Mucosa of descending colon (tissue), 3 donors: ENCODE data around the gene ZC3H13. TPM values are rescaled to one million over a fixed set of nuclear protein-coding genes. Genes with fewer than 3 reads are reported as not detected.

Experiments
- ATAC-seq: fragments of 200-7000 bp; cut with Tn5 transposase; one replicate; pipeline ENCODE4 v1.9.1; 2020; ENCODE audit warnings: mild to moderate bottlenecking, moderate library complexity
- DNase-seq, 3 donors: peaks; one replicate each; pipeline ENCODE4 v3.0.0-alpha.2; 2020
- H3K36me3 ChIP-seq: fragments of 200-600 bp; one replicate; pipeline ENCODE4 v1.8.0; 2021; ENCODE audit warnings: low read depth, mild to moderate bottlenecking
- H3K4me1 ChIP-seq: fragments of 200-600 bp; one replicate; pipeline ENCODE4 v1.8.0; 2021; ENCODE audit warnings: low read depth, mild to moderate bottlenecking
- H3K4me3 ChIP-seq: fragments of 200-600 bp; one replicate; pipeline ENCODE4 v1.8.0; 2021; ENCODE audit warnings: mild to moderate bottlenecking
- H3K9me3 ChIP-seq: fragments of 200-600 bp; one replicate; pipeline ENCODE4 v1.8.0; 2021; ENCODE audit warnings: mild to moderate bottlenecking
- intact Hi-C, 2 donors: fragments of 100-400 bp; cut with DNase I in 1 of 2; cut with micrococcal nuclease in 1 of 2; formaldehyde crosslinking; loops; one replicate each; pipeline versions ENCODE4 v1.11.0 to v1.11.1; 2022; cut with DNase I, micrococcal nuclease
- long read RNA-seq, 2 donors: library from polyadenylated mRNA; unstranded; transcript quantifications; one replicate each; pipeline ENCODE4 v2.0.0, GENCODE V29; 2019 to 2021
- total RNA-seq, 3 donors: library from RNA; stranded (reverse); fragmentation: NEBNext Ultra II Directional in 2 of 3; extraction: Animal tissue kit (Norgen Biotek cat#: 25700) in 2 of 3; gene quantifications; one replicate each; pipeline versions ENCODE4 v1.2.1 to v1.2.4, GENCODE V29; 2021 to 2023
- TF ChIP-seq, protein P1 (sequence below): fragments of 200-600 bp; IDR thresholded peaks from one replicate; pipeline ENCODE4 v1.8.0; 2022; ENCODE audit warnings: antibody characterized with exemption, mild to moderate bottlenecking
- donor health status: DM: no; HTN: no; CAD: no; lungs with moderate emphysema.
- donor health status: DM: no; HTN: no; CAD: no.
- donor health status: DM: no; HTN: yes; CAD: no.

ZC3H13 gene, protein sequence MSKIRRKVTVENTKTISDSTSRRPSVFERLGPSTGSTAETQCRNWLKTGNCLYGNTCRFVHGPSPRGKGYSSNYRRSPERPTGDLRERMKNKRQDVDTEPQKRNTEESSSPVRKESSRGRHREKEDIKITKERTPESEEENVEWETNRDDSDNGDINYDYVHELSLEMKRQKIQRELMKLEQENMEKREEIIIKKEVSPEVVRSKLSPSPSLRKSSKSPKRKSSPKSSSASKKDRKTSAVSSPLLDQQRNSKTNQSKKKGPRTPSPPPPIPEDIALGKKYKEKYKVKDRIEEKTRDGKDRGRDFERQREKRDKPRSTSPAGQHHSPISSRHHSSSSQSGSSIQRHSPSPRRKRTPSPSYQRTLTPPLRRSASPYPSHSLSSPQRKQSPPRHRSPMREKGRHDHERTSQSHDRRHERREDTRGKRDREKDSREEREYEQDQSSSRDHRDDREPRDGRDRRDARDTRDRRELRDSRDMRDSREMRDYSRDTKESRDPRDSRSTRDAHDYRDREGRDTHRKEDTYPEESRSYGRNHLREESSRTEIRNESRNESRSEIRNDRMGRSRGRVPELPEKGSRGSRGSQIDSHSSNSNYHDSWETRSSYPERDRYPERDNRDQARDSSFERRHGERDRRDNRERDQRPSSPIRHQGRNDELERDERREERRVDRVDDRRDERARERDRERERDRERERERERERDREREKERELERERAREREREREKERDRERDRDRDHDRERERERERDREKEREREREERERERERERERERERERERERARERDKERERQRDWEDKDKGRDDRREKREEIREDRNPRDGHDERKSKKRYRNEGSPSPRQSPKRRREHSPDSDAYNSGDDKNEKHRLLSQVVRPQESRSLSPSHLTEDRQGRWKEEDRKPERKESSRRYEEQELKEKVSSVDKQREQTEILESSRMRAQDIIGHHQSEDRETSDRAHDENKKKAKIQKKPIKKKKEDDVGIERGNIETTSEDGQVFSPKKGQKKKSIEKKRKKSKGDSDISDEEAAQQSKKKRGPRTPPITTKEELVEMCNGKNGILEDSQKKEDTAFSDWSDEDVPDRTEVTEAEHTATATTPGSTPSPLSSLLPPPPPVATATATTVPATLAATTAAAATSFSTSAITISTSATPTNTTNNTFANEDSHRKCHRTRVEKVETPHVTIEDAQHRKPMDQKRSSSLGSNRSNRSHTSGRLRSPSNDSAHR (N-terminal part only)
- total RNA-seq: 10 to 100 TPM; 26.6 to 70.9 (median 29.5) TPM
- long read RNA-seq, donor 1, partial matches to known transcripts: 3 of 13 reads
- long read RNA-seq, donor 1, other reads (novel, unspliced or antisense): 10 of 13 reads
- long read RNA-seq, donor 2, partial matches to known transcripts: 18 of 25 reads
- long read RNA-seq, donor 2, other reads (novel, unspliced or antisense): 7 of 25 reads

DNA sequence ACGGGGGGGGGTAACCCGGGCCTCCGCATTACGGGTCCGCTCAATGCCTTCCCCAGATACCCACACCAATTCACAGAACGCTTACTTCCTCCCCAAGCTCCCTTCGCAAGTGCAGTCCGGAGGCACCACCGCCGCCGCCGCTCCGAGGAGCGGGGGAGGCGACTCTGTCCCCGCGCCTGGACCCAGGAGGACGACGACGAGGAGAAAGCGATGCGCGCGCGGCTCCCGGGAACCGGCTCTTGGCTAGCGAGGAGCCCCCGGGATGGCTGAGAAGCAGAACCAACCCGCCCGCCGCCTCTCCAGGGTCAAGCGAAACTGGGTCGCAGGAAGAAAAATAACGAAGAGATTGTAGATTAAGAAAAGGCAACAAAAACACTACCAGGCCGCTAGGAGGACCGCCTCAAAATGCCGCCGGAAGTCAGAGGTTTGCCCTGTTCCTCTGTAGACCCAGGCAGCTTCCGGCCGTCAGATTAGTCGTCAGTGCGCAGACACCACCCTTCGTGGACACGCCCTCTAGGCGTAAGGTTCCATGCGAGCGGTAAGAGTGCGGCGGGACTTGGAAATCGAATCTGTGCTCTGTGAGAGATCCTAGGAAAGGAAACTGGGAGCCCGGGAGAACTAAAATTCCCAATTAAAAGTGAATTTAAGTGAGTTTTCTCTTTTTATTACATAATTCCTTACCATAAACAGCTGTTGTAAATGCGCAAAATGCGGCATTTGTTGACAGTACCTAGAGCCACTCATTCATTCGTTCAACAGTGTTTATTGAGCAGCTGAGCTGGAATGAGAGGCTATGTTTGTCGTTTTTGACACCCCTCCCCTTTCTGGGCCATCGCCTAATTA, at the start of gene ZC3H13:
ZC3H13 (minus strand) TSS at position 428 of the 843 bp plus-strand sequence. CDS start 7,239 bp downstream, outside the sequence.
- Histone ChIP-seq H3K36me3 (no peaks in the 10 kb centered on the region), H3K4me1 (peaks cover 20% of the 10 kb centered on the region), H3K9me3 (no peaks in the 10 kb centered on the region), H3K4me3 (peak within 1 kb of the TSS; percentile 76)
- intact Hi-C loops: no loop called here
- ATAC-seq (peak; percentile 100), DNase-seq (peak; percentile 92 to 97 (median 95))
- TF ChIP-seq, protein P1, sequence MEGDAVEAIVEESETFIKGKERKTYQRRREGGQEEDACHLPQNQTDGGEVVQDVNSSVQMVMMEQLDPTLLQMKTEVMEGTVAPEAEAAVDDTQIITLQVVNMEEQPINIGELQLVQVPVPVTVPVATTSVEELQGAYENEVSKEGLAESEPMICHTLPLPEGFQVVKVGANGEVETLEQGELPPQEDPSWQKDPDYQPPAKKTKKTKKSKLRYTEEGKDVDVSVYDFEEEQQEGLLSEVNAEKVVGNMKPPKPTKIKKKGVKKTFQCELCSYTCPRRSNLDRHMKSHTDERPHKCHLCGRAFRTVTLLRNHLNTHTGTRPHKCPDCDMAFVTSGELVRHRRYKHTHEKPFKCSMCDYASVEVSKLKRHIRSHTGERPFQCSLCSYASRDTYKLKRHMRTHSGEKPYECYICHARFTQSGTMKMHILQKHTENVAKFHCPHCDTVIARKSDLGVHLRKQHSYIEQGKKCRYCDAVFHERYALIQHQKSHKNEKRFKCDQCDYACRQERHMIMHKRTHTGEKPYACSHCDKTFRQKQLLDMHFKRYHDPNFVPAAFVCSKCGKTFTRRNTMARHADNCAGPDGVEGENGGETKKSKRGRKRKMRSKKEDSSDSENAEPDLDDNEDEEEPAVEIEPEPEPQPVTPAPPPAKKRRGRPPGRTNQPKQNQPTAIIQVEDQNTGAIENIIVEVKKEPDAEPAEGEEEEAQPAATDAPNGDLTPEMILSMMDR: no peak

DNA sequence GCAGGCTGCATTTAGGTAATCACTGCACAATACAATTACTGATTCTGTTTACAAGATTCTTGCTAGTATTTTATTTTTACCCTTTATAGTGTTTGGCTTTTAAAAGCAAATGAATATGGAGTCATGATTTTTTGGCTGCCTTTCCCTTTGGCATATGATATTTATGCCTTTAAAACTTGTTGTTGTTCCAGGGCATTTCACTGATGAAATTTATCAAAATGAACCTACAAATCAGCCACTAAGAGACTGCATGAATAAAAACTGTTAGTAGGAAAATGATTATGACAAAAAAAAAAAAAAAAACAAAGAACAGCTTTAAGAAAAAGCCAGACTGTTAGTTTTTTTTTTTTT, 49.7 kb upstream of the ZC3H13 start:
- ATAC-seq (no peak), DNase-seq (no peak)
- TF ChIP-seq, protein P1: no peak
- H3K4me3 ChIP-seq: no peak overlapping the region
- no peaks in the 10 kb centered on the region for H3K36me3 ChIP-seq
- no peaks in the 10 kb centered on the region for H3K4me1 ChIP-seq
- intact Hi-C loops: no loop called here
- no peaks in the 10 kb centered on the region for H3K9me3 ChIP-seq

DNA sequence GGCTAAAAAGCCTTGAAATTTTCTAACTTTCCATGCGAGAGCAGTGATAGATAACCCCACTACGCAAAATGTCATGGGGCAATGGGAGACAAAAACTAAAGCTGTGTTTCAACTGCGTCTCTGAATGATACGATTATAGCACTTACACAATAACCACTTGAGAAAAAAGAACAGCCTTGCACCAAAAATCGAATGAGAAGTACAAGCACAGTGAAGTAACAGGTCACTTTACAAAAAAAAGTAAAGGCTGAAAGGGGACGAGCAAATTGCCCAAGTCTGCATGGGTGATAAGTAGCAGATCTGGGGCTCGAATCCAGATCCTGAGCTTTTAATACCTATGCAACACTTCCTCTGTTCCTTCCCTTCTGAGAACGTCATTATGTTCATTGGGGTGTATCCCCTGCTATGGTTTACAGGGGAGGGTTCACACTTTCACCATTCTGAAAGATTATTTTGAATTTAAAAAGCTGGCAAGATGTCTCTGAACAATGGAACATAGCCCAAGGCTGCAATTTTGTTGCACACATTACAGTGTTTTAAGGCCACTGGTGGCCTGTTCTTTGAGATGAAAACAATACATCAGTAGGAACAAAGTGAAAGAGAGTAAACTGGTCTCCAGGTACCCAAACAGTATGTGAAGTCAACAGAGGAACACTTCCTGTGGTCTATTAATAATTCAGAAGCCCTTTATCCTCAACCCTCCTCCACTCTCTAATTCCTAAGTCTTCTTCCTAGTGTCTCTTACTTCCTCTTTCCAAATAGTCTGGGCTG, 49.1 kb upstream of the ZC3H13 start:
- no peaks in the 10 kb centered on the region for H3K9me3 ChIP-seq
- intact Hi-C loops: no loop called here
- no peak overlapping the region for H3K4me3 ChIP-seq
- H3K36me3 ChIP-seq: no peaks in the 10 kb centered on the region
- ATAC-seq (no peak), DNase-seq (no peak)
- TF ChIP-seq, protein P1: no peak
- no peaks in the 10 kb centered on the region for H3K4me1 ChIP-seq

DNA sequence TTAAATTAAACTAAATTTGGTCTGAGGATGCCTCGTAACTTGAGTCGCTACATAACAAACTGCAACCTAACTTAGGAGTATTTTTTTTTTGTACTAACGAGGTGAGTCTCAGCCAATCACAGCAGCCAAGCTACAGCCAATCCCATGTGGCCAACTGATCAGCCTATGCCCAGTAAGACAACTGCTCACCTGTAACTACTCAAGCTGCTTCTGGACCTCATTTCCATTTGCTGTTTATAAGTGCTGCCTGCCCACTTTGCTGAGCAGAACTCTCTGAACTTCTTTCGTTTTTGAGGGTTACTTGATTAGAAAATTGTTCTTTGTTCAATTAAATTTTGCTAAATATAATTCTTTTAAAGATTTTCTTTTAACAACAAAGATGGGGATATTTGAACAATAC, 48.5 kb upstream of the ZC3H13 start:
- TF ChIP-seq, protein P1: no peak
- Histone ChIP-seq H3K4me1 (no peaks in the 10 kb centered on the region), H3K36me3 (no peaks in the 10 kb centered on the region), H3K4me3 (no peak overlapping the region), H3K9me3 (no peaks in the 10 kb centered on the region)
- no peak for ATAC-seq
- intact Hi-C loops: no loop called here
- DNase-seq: no peak
